Stomach (tissue), 9 donors: Measurements from ENCODE around the gene ITGAD. TPM values are rescaled to one million over a fixed set of nuclear protein-coding genes. Genes with fewer than 3 reads are reported as not detected.

ENCODE experiments used
- DNase-seq, 2 donors: peaks; one replicate each; pipeline versions ENCODE4 v3.0.0 to v3.0.0-alpha.2; 2013 to 2019
- H3K27ac ChIP-seq, 5 donors: fragments of 200-600 bp in 4 of 5; sonication (generic) in 4 of 5; one replicate each; pipeline ENCODE4 v1.5.1; 2013 to 2019; ENCODE audit warnings: mild to moderate bottlenecking in 1 of 5, moderate library complexity in 1 of 5
- H3K27me3 ChIP-seq, 3 donors: fragments of 200-600 bp; sonication (generic); one replicate each; pipeline ENCODE4 v1.5.1; 2017 to 2019; ENCODE audit warnings: mixed run types in 1 of 3
- H3K36me3 ChIP-seq, 4 donors: fragments of 200-600 bp; sonication (generic); 1 replicate in 3 of 4; 2 replicates in 1 of 4; pipeline ENCODE4 v1.5.1; 2016 to 2019
- H3K4me1 ChIP-seq, 4 donors: fragments of 200-600 bp; sonication (generic); one replicate each; pipeline ENCODE4 v1.5.1; 2016 to 2019
- H3K4me3 ChIP-seq, 4 donors: fragments of 200-600 bp; sonication (generic) in 3 of 4; one replicate each; pipeline ENCODE4 v1.5.1; 2016 to 2019; ENCODE audit warnings: mild to moderate bottlenecking in 1 of 4
- H3K9me3 ChIP-seq, 4 donors: fragments of 200-600 bp; sonication (generic); one replicate each; pipeline ENCODE4 v1.5.1; 2016 to 2019
- EP300 ChIP-seq: sonication (generic); formaldehyde crosslinking; IDR thresholded peaks from one replicate; pipeline ENCODE4 v1.6.1; 2017; ENCODE audit warnings: antibody characterized with exemption
- POLR2A ChIP-seq, 4 donors: fragments of 450-650 bp; IDR thresholded peaks; one replicate each; pipeline ENCODE4 v1.6.1; 2016; ENCODE audit warnings: antibody characterized with exemption in 4 of 4, control low read depth in 2 of 4, mild to moderate bottlenecking in 1 of 4, moderate library complexity in 1 of 4
- POLR2AphosphoS5 ChIP-seq, 3 donors: sonication (generic); formaldehyde crosslinking; IDR thresholded peaks; one replicate each; pipeline ENCODE4 v1.6.1; 2016; ENCODE audit warnings: antibody characterized with exemption in 3 of 3
- WGBS, 5 donors: extraction: QIAGEN DNeasy Blood & Tissue Kit in 3 of 5; methylation state at CpG; one replicate each; pipeline versions ENCODE4 v1.1.5 to v1.1.7; 2013 to 2018; 5-methylcytosine and 5-hydroxymethylcytosine counted together
- intact Hi-C: fragments of 100-400 bp; cut with DNase I; formaldehyde crosslinking; loops from one replicate; pipeline ENCODE4 v1.15.1; 2023; ENCODE audit warnings: low total_unique reads
- polyA plus RNA-seq, 3 donors: library from polyadenylated mRNA; stranded (reverse); fragments of 200-250 nt; gene quantifications; one replicate each; pipeline ENCODE4 v1.2.3, GENCODE V29; 2013
- total RNA-seq, 5 donors: library from RNA; depleted of rRNA; stranded (reverse); fragments of >200 nt; gene quantifications; one replicate each; pipeline versions ENCODE4 v1.1.0 to v1.2.3, GENCODE V29; 2014 to 2016
- TF ChIP-seq, protein P1 (sequence below), 7 experiments: fragments of 450-650 bp in 4 of 7; fragments of 200-600 bp in 3 of 7; sonication (generic) in 3 of 7; IDR thresholded peaks; one replicate each; pipeline ENCODE4 v1.5.1; 2016 to 2019; ENCODE audit warnings: antibody characterized with exemption in 7 of 7, control low read depth in 2 of 7, mild to moderate bottlenecking in 1 of 7
- donor health status: healthy with polysubstance abuse.
- donor health status: Bipolar disorder and iron deficiency.
- donor health status: healthy.

Gene ITGAD
- total and polyA plus RNA-seq, 8 donors = 0.29 to 0.37 TPM; not detected in 6

DNA sequence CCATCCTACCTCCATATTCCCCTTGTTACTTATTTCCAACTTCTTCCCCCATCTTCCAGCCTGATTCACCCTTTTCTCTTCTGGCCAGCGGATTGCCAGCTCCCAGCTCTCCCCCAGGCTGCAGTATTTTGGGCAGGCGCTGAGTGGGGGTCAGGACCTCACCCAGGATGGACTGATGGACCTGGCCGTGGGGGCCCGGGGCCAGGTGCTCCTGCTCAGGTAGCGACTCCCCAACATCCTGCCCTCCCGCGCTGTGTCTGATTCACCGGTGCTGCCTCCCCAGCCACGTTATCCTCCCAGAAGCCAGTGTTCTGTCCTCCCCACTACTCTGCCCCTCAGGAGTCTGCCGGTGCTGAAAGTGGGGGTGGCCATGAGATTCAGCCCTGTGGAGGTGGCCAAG is 19.6 kb downstream of the ITGAD start:
- Histone ChIP-seq H3K27me3 (peaks cover 0 to 36% (median 0%) of the 10 kb centered on the region in 3 donors), H3K4me1 (no peaks in the 10 kb centered on the region), H3K27ac (no peak overlapping the region), H3K4me3 (no peak overlapping the region), H3K36me3 (no peaks in the 10 kb centered on the region), H3K9me3 (peaks cover 0 to 4% (median under 1%) of the 10 kb centered on the region in 4 donors)
- WGBS, 5 donors = 65 to 89% (median 85%) methylated on average over 5 to 10 of the region's 10 CpGs
- no peak for DNase-seq
- intact Hi-C loops = no loop called here
- TF ChIP-seq POLR2A (IDR thresholded peaks at IDR 0.05) (no peak), POLR2AphosphoS5 (IDR thresholded peaks at IDR 0.05) (no peak), EP300 (no peak)
- TF ChIP-seq, protein P1, sequence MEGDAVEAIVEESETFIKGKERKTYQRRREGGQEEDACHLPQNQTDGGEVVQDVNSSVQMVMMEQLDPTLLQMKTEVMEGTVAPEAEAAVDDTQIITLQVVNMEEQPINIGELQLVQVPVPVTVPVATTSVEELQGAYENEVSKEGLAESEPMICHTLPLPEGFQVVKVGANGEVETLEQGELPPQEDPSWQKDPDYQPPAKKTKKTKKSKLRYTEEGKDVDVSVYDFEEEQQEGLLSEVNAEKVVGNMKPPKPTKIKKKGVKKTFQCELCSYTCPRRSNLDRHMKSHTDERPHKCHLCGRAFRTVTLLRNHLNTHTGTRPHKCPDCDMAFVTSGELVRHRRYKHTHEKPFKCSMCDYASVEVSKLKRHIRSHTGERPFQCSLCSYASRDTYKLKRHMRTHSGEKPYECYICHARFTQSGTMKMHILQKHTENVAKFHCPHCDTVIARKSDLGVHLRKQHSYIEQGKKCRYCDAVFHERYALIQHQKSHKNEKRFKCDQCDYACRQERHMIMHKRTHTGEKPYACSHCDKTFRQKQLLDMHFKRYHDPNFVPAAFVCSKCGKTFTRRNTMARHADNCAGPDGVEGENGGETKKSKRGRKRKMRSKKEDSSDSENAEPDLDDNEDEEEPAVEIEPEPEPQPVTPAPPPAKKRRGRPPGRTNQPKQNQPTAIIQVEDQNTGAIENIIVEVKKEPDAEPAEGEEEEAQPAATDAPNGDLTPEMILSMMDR (IDR thresholded peaks at IDR 0.05) = no peak

DNA sequence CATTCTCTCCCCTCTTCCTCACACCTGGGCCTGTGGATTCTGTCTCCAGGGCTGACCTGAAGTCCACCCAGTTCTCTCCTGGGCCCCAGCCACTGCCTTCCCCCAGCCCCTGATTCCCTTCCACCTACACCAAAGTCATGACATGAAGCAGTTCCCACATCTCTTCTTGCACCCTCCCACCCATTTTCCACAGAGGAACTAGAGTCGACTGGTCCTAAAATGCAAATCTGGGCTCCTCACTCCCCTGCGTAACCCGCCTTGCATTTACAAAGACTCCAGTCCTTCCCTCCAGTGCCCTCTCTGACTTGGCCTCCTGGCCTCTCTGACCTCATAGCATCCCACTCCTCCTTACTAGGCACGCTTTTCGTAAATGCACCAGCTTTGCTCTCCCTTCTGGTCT is 20.2 kb downstream of the ITGAD start:
- intact Hi-C loops = no loop called here

DNA sequence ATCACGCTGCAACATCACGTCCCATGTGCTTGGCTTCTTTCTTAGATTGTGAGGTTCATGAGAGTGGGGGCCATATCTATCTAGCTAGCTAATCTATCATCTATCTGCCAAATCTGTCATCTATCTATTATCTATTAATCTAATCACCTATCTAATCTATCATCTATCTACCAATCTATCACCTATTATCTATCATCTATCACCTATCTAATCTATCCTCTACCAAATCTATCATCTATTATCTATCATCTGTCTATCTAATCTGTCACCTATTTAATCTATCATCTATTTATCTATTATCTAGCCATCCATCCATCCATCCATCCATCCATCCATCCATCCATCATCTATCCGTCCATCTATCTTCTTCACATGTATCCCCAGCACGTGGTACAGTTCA is 20.8 kb downstream of the ITGAD start:
- TF ChIP-seq EP300 = no peak
- TF ChIP-seq, protein P1 (IDR thresholded peaks at IDR 0.05) = no peak
- no peak for TF ChIP-seq POLR2AphosphoS5 (IDR thresholded peaks at IDR 0.05)
- TF ChIP-seq POLR2A (IDR thresholded peaks at IDR 0.05) = no peak
- no peak for DNase-seq

More for the DNA sequence above, 20.2 kb downstream of the ITGAD start:
- DNase-seq = no peak
- TF ChIP-seq EP300 (no peak), POLR2A (IDR thresholded peaks at IDR 0.05) (no peak), POLR2AphosphoS5 (IDR thresholded peaks at IDR 0.05) (no peak)
- TF ChIP-seq, protein P1 (IDR thresholded peaks at IDR 0.05) = no peak
- WGBS, 5 donors = 85 to 93% (median 87%) methylated on average over 5 of the region's 5 CpGs
- no peak overlapping the region for H3K27ac ChIP-seq
- H3K4me1 ChIP-seq = no peaks in the 10 kb centered on the region
- H3K9me3 ChIP-seq = peaks cover 0 to 5% (median 2%) of the 10 kb centered on the region in 4 donors
- no peaks in the 10 kb centered on the region for H3K36me3 ChIP-seq
- H3K4me3 ChIP-seq = no peak overlapping the region
- peaks cover 0 to 37% (median 0%) of the 10 kb centered on the region in 3 donors for H3K27me3 ChIP-seq

DNA sequence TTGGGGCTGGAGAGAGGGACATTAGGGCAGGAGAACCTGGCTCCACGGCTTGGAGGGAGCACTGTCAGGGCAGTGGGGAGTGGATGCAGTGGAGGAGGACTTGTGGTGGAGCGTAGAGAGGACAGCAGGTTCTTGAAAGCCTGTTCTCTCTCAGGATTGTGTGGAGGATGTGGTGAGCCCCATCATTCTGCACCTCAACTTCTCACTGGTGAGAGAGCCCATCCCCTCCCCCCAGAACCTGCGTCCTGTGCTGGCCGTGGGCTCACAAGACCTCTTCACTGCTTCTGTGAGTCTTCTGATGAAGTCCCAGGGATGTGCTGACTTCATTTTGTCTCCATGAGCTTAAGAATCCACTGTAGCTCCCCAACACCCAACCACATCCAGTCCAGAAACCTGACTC is 21.6 kb downstream of the ITGAD start:
- H3K4me1 ChIP-seq = no peaks in the 10 kb centered on the region
- intact Hi-C loops = no loop called here
- no peak overlapping the region for H3K27ac ChIP-seq
- peaks cover 0 to 5% (median 2%) of the 10 kb centered on the region in 4 donors for H3K9me3 ChIP-seq
- no peak overlapping the region for H3K4me3 ChIP-seq
- 71 to 88% (median 76%) methylated on average over 4 of the region's 4 CpGs for WGBS, 5 donors
- H3K36me3 ChIP-seq = no peaks in the 10 kb centered on the region
- DNase-seq = no peak
- H3K27me3 ChIP-seq = peaks cover 0 to 33% (median 0%) of the 10 kb centered on the region in 3 donors
- TF ChIP-seq POLR2AphosphoS5 (IDR thresholded peaks at IDR 0.05) (no peak), EP300 (no peak), POLR2A (IDR thresholded peaks at IDR 0.05) (no peak)
- TF ChIP-seq, protein P1 (IDR thresholded peaks at IDR 0.05) = no peak

More for the DNA sequence above, 20.8 kb downstream of the ITGAD start:
- Histone ChIP-seq H3K36me3 (no peaks in the 10 kb centered on the region), H3K9me3 (peaks cover 0 to 5% (median 2%) of the 10 kb centered on the region in 4 donors), H3K4me3 (no peak overlapping the region), H3K27me3 (peaks cover 0 to 35% (median 0%) of the 10 kb centered on the region in 3 donors), H3K4me1 (no peaks in the 10 kb centered on the region), H3K27ac (no peak overlapping the region)
- intact Hi-C loops = no loop called here
- 73 to 84% (median 83%) methylated on average over 4 of the region's 4 CpGs for WGBS, 5 donors
